Measurements from ENCODE around the gene GABRB1.

Gene GABRB1

GRCh38 chr4:47118192-47118929, 87.0 kb downstream of the GABRB1 start:
- no peak for DNase-seq (ENCODE audit: low spot score)

GRCh38 chr4:47120783-47121182, 89.4 kb downstream of the GABRB1 start:
- DNase-seq (ENCODE audit: low spot score) = no peak

- no peak for DNase-seq (ENCODE audit: low spot score)
Observed at GRCh38 chr4:47122592-47123291, 91.4 kb downstream of the GABRB1 start.

GRCh38 chr4:47128991-47129390, 97.6 kb downstream of the GABRB1 start:
- no peak for DNase-seq (ENCODE audit: low spot score)

- DNase-seq (ENCODE audit: low spot score) = no peak
Observed at GRCh38 chr4:47135210-47135609, 103.8 kb downstream of the GABRB1 start.

DNA sequence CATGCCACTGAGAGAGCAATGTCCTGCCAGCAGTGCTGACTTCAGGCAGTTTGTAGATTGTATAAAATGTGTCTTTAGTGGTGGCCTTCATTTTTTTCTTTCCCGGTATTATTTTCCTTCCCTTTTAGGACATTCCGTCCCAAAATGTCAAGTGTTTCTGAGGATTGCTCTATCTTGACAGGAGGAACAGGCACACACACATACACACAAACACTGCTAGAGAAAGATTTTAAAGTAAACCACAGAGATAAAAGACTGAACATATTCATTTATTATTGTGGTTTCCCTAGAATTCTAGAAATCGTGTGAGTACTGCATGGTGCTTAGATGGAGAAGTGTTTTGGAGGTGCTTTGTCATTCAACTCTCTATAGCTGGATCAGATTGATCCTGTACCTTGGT, 111.9 kb downstream of the GABRB1 start:
- no peak for DNase-seq (ENCODE audit: low spot score)

DNA sequence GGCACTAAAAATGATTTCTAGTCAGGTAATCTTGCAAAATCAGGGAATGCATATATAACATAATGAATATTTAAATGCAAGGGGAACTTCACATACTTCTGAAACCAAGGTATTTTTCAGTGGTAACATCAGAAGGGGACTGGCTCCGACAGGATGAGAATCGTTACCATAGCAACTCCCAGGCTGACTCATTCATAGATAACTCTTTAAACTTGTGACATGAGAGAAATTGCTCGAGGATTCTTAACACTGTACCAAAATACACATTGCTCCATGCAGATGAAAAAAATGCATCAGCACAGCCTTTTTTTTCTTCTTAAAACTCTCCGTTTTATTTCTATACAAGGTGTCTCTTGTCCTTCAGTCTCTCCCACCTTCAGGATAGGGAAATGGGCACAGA, 114.3 kb downstream of the GABRB1 start:
- no peak for DNase-seq (ENCODE audit: low spot score)

GRCh38 chr4:47154816-47155370, 123.5 kb downstream of the GABRB1 start:
- DNase-seq (ENCODE audit: low spot score) = no peak

- DNase-seq (ENCODE audit: low spot score) = no peak
Observed at GRCh38 chr4:47155919-47156318, 124.6 kb downstream of the GABRB1 start.

- no peak for DNase-seq (ENCODE audit: low spot score)
Observed at GRCh38 chr4:47160095-47160494, 128.7 kb downstream of the GABRB1 start.

- no peak for DNase-seq (ENCODE audit: low spot score)
Observed at GRCh38 chr4:47167081-47168035, 136.0 kb downstream of the GABRB1 start.

GRCh38 chr4:47184083-47184482, 152.7 kb downstream of the GABRB1 start:
- no peak for DNase-seq (ENCODE audit: low spot score)

DNA sequence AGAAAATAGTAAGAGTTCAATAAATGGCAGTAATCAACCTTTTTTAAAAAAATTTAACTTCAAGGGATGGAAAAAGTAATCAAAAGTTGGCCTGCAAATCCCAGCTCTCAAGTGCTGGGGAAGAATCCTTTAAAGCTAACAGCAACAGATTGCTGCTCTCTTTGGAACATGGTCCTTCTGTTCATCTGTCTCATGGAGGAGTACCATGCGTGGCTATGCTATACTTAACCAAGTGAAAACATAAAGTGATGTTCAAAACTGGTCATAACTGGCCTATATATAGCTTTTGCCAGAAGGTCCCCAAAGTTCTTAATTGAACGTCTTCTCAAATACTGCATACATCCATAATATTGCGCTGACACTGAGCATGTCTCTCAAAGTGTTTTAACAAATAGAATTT, 154.4 kb downstream of the GABRB1 start:
- DNase-seq (ENCODE audit: low spot score) = no peak

GRCh38 chr4:47187608-47188007, 156.2 kb downstream of the GABRB1 start:
- no peak for DNase-seq (ENCODE audit: low spot score)

GRCh38 chr4:47193179-47193578, 161.8 kb downstream of the GABRB1 start:
- no peak for DNase-seq (ENCODE audit: low spot score)

DNA sequence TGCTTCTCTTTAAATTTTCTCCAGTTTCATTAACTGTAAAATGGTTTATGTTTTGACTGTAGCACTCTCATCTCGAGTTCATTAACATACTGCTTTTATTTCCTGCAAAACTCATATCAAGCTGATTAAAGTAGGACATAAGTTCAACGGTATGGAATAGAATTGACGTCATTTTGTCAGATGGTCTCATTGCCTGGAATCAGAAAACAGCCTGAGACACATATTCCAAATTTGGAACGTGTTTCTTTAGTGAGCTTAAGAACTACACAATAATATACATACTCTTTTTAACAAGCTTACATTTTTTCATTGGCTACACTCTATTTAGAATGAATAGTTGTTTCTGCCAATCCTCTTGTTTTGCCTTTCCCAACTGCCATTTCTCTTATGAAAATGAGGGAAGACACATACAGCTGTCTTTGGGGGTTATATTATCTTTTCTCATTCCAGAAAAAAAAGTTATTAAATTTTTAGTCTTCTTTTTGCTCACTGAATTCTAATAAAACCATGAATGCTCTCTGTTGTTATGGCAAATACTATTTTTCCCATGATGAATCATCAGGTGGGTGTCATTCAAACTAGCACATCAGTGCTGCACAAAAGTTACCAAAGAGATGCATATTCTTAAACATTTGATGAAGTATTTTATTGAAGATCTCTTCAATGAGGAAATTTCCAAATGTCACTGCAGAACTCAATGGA, 162.8 kb downstream of the GABRB1 start:
- DNase-seq (ENCODE audit: low spot score) = no peak

- DNase-seq (ENCODE audit: low spot score) = no peak
Observed at GRCh38 chr4:47195706-47196105, 164.3 kb downstream of the GABRB1 start.

DNA sequence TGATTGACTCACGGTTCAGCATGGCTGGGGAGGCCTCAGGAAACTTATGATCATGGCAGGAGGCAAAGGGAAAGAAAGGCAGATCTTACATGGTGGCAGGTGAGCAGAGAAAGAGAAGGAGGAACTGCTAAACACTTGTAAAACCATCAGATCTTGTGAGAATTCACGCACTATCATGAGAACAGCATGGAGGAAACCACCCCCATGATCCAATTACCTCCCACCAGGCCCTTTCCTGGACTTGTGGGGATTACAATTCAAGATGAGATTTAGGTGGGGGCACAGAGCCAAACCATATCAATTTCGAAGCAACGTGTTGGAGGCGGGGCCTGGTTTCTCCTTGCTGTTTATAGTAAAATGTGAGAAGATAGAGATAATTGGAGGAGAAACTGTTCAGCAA, 167.4 kb downstream of the GABRB1 start:
- DNase-seq (ENCODE audit: low spot score) = no peak

DNA sequence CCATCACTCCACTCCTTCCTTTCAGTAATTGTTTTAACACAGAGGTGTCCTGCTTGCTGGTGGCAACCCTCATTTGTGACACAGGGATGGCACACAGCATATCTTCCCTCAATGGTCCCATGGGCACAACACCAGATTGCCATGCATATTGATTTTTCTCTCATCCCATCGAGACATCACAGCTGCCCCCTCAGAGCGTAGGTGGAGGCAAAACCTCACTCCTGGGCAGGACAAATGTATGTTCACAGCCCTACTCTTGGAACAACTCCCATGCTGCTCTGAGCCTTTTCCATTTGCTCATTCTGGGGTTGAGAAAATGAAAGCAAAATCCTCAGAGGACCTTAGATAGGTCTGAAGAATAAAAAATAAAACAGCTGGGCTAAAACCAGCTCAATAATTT, 172.2 kb downstream of the GABRB1 start:
- DNase-seq (ENCODE audit: low spot score) = no peak

DNA sequence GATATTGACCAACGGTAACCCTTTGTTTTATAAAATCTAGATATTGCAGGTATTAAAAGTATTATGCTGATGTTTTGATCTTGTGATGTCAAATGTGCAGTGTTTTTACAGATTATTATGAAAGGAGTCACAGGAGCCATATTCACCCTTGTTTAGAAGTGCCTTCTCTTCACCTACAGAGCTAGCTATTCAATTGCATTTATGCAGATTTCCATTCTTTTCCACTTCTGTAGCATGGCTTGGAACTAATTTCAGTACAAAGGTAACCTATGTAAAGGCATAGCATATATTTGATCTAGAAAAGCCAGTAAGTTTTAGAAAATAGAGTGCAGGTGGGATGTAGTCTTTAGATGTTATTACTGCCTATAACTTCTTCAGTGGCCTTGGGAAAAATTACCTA, 176.2 kb downstream of the GABRB1 start:
- no peak for DNase-seq (ENCODE audit: low spot score)

- no peak for DNase-seq (ENCODE audit: low spot score)
Observed at GRCh38 chr4:47209833-47210232, 178.5 kb downstream of the GABRB1 start.

DNA sequence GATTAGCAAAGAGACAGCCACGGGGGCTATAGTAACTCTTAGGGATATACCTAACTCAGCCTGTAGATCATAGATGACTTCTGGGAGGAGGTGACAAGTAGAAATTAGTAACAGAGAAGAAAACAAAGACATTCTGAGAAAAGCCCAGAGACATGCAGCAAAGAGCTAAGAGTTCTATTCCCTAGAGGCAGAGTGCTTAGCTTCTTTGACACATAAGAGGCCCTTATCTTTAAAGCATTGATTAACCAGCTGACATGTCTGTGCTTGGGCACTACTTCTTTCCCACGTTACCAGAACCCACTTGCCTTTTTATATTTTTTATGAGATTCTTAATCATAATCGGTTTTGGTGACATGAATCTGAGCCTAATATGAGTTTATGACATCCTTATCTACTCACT, 179.5 kb downstream of the GABRB1 start:
- DNase-seq (ENCODE audit: low spot score) = no peak
